PC-9 (cell line): ENCODE data around the gene FAM161B. TPM values are rescaled to one million over a fixed set of nuclear protein-coding genes. Genes with fewer than 3 reads are reported as not detected.

ENCODE experiments used
- BruUV-seq: library from RNA; stranded (reverse); fragments of 400-500 nt; replicated peaks from 2 replicates; lab custom pipeline; 2021; lab: Mats Ljungman, UMichigan
- CTCF ChIA-PET: fragments of 300-600 bp; sonication (Branson Sonifier 250); formaldehyde crosslinking; loops from one replicate; lab custom pipeline; 2022; ENCODE audit warnings: antibody characterized with exemption; lab: Charles Lee
- POLR2A ChIA-PET: fragments of 300-600 bp; sonication (Branson Sonifier 250); formaldehyde crosslinking; loops from one replicate; lab custom pipeline; 2022; ENCODE audit warnings: antibody characterized with exemption; ENCODE audit not compliant: unreplicated experiment; lab: Charles Lee
- DNase-seq, 2 experiments: peaks; one replicate each; pipeline versions ENCODE4 v3.0.0 to v3.0.0-alpha.2; 2015 to 2022; ENCODE audit warnings: mixed read lengths in 1 of 2
- H2AFZ ChIP-seq: fragments of 200-600 bp; sonication (generic); 2 replicates; pipeline ENCODE4 v1.8.1; 2017; ENCODE audit warnings: antibody characterized with exemption
- H3F3A ChIP-seq: fragments of 200-600 bp; sonication (generic); 2 replicates; pipeline ENCODE4 v1.8.1; 2017; ENCODE audit warnings: antibody characterized with exemption, mild to moderate bottlenecking, low read depth; ENCODE audit not compliant: insufficient read depth
- H3K27ac ChIP-seq: fragments of 200-600 bp; sonication (generic); 2 replicates; pipeline ENCODE4 v1.6.1; 2016; ENCODE audit warnings: mixed run types
- H3K27me3 ChIP-seq: fragments of 200-600 bp; sonication (generic); 2 replicates; pipeline ENCODE4 v1.6.1; 2016; ENCODE audit warnings: low read depth, mixed run types; ENCODE audit not compliant: insufficient read depth
- H3K36me3 ChIP-seq: fragments of 200-600 bp; sonication (generic); 2 replicates; pipeline ENCODE4 v1.6.1; 2016; ENCODE audit warnings: low read depth, mixed run types
- H3K4me1 ChIP-seq: fragments of 200-600 bp; sonication (generic); replicated peaks from 2 replicates; pipeline ENCODE4 v1.6.1; 2016; ENCODE audit warnings: mixed run types; ENCODE audit not compliant: insufficient read depth
- H3K4me2 ChIP-seq: fragments of 200-600 bp; sonication (generic); 2 replicates; pipeline ENCODE4 v1.6.1; 2017; ENCODE audit warnings: mixed run types
- H3K4me3 ChIP-seq: fragments of 200-600 bp; sonication (generic); 2 replicates; pipeline ENCODE4 v1.6.1; 2016; ENCODE audit warnings: mixed run types
- H3K79me2 ChIP-seq: fragments of 200-600 bp; sonication (generic); 2 replicates; pipeline ENCODE4 v1.6.1; 2017; ENCODE audit warnings: low read depth, mixed run types
- H3K9me2 ChIP-seq: fragments of 200-600 bp; sonication (generic); 2 replicates; pipeline ENCODE4 v1.8.1; 2017; ENCODE audit warnings: mild to moderate bottlenecking; ENCODE audit not compliant: insufficient read depth
- H3K9me3 ChIP-seq: fragments of 200-600 bp; sonication (generic); 2 replicates; pipeline ENCODE4 v1.8.1; 2016; ENCODE audit warnings: low read depth; ENCODE audit not compliant: insufficient read depth
- H4K20me1 ChIP-seq: fragments of 200-600 bp; sonication (generic); 2 replicates; pipeline ENCODE4 v1.8.1; 2017; ENCODE audit not compliant: insufficient read depth
- EZH2 ChIP-seq: fragments of 200-600 bp; sonication (generic); IDR thresholded peaks from 2 replicates; pipeline ENCODE4 v1.8.0; 2017; ENCODE audit warnings: antibody characterized with exemption, low read depth
- intact Hi-C: fragments of 100-400 bp; cut with micrococcal nuclease; formaldehyde crosslinking; loops from one replicate; pipeline ENCODE4 v1.10.0; 2022; ENCODE audit not compliant: unreplicated experiment
- total RNA-seq: library from RNA; stranded (reverse); gene quantifications from 2 replicates; pipeline ENCODE4 v1.2.3, GENCODE V29; 2021
- TF ChIP-seq, protein P1 (sequence below): fragments of 200-600 bp; sonication (generic); conservative IDR thresholded peaks from 2 replicates; pipeline ENCODE4 v1.6.1; 2017; ENCODE audit warnings: mixed run types, antibody characterized with exemption, mild to moderate bottlenecking, moderate library complexity

Gene FAM161B
- total RNA-seq, 1 experiment from 2014 or later, result 1.6 TPM

DNA sequence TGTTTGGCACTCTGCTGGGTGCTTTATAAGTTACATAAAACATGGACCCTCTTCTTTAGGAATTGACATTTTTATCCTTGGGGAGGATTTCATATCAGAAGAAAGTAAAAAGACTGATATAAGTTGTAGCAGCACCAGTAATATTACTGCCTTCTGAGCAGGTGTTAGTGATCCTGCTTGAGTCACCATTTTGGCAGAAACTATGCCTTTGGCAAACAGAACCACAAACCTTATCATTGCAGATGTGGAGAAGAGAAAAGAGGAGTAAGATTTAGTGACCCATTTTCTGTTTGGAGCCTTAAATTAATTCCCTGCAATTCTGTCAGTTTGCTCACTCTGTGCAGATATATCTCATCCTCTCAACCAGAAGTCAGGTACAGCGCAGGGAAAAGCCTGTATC lies 40.2 kb downstream of the FAM161B start:
- Histone ChIP-seq H3F3A (peaks cover 9% of the 10 kb centered on the region), H3K27ac (no peak overlapping the region), H2AFZ (no peak overlapping the region), H3K9me2 (no peaks in the 10 kb centered on the region), H3K4me2 (no peak overlapping the region), H3K27me3 (no peaks in the 10 kb centered on the region), H3K4me1 (no peaks in the 10 kb centered on the region), H3K79me2 (no peaks in the 10 kb centered on the region), H3K9me3 (no peaks in the 10 kb centered on the region), H3K4me3 (no peak overlapping the region), H4K20me1 (no peaks in the 10 kb centered on the region; the same call in 1 of the 2 replicates), H3K36me3 (peaks cover 55% of the 10 kb centered on the region)
- POLR2A ChIA-PET, result interaction anchor here (0.6 kb wide), 1 partner anchor 23 kb away, joined by 3 read pairs; the partner anchor contains the start of gene ZNF410
- no peak for DNase-seq
- TF ChIP-seq EZH2, result no peak
- TF ChIP-seq, protein P1, sequence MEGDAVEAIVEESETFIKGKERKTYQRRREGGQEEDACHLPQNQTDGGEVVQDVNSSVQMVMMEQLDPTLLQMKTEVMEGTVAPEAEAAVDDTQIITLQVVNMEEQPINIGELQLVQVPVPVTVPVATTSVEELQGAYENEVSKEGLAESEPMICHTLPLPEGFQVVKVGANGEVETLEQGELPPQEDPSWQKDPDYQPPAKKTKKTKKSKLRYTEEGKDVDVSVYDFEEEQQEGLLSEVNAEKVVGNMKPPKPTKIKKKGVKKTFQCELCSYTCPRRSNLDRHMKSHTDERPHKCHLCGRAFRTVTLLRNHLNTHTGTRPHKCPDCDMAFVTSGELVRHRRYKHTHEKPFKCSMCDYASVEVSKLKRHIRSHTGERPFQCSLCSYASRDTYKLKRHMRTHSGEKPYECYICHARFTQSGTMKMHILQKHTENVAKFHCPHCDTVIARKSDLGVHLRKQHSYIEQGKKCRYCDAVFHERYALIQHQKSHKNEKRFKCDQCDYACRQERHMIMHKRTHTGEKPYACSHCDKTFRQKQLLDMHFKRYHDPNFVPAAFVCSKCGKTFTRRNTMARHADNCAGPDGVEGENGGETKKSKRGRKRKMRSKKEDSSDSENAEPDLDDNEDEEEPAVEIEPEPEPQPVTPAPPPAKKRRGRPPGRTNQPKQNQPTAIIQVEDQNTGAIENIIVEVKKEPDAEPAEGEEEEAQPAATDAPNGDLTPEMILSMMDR, result no peak
- BruUV-seq, result no TSS peak
- CTCF ChIA-PET, result no interaction called here
- intact Hi-C loops, result no loop called here

DNA sequence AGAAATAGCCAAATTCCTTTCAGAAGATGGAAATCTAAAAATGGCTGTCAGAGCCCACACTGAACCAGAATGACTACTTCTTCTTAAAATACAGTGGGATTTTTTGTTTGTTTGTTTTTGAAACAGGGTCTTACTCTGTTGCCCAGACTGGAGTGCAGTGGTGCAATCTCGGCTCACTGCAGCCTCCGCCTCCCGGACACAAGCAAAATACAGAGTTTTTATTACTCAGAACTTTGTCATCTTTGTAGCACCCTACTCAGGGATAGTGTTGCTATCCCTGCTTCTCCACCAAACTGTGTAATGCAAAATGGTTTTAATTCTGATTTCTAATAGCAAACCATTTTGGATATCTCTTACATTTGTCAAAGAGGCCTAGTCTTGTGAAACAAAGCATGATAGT lies 46.9 kb downstream of the FAM161B start:
- Histone ChIP-seq H3K4me1 (no peaks in the 10 kb centered on the region), H3K4me2 (no peak overlapping the region), H3F3A (peaks cover 6% of the 10 kb centered on the region), H3K9me2 (no peaks in the 10 kb centered on the region), H3K27ac (no peak overlapping the region), H3K4me3 (no peak overlapping the region), H2AFZ (no peak overlapping the region), H3K36me3 (peaks cover 46% of the 10 kb centered on the region), H3K79me2 (no peaks in the 10 kb centered on the region), H4K20me1 (no peaks in the 10 kb centered on the region), H3K9me3 (no peaks in the 10 kb centered on the region), H3K27me3 (no peaks in the 10 kb centered on the region)
- no peak for DNase-seq
- no TSS peak for BruUV-seq
- no peak for TF ChIP-seq EZH2
- TF ChIP-seq, protein P1, result no peak
- intact Hi-C loops, result no loop called here
- CTCF ChIA-PET, result no interaction called here
- POLR2A ChIA-PET, result no interaction called here

DNA sequence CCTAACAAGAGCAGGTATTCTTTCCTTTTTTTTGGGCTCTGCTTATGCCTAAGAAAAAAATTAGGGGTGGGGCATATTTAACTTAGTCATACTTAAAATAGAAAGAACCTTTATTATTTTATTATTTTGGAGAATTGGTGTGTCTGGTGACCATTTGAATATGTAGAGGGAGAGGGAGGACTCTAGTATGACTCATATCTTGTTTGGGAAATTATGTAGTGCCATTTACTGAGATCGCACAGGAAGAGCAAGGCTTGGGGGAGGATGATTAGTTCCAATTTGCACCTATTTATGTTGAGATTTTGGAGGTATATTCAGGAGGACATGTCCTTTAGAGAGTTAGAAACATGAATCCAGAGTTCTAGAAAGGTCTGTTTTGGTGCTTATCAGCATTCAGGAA lies 53.4 kb downstream of the FAM161B start:
- no peak for DNase-seq
- no peak overlapping the region for H3K4me2 ChIP-seq
- H3K79me2 ChIP-seq, result peaks cover 9% of the 10 kb centered on the region
- H3K9me2 ChIP-seq, result no peaks in the 10 kb centered on the region
- H3K36me3 ChIP-seq, result peaks cover 40% of the 10 kb centered on the region
- intact Hi-C loops, result no loop called here
- POLR2A ChIA-PET, result no interaction called here
- H3K4me1 ChIP-seq, result no peaks in the 10 kb centered on the region
- TF ChIP-seq, protein P1, result no peak
- TF ChIP-seq EZH2, result no peak
- H2AFZ ChIP-seq, result no peak overlapping the region
- no TSS peak for BruUV-seq
- H3K4me3 ChIP-seq, result no peak overlapping the region
- H4K20me1 ChIP-seq, result peaks cover 11% of the 10 kb centered on the region
- H3F3A ChIP-seq, result peaks cover 18% of the 10 kb centered on the region; the same call in 1 of the 2 replicates
- H3K27ac ChIP-seq, result no peak overlapping the region
- H3K9me3 ChIP-seq, result no peaks in the 10 kb centered on the region
- no peaks in the 10 kb centered on the region for H3K27me3 ChIP-seq
- CTCF ChIA-PET, result no interaction called here
